GM21576 (cell line): ENCODE results near the gene COL4A5.
"Not testable (repeated sequence)": the region's sequence is repeated elsewhere in the genome, so short reads cannot be mapped to it uniquely, and the experiment has no call there.

ENCODE experiments used
- ATAC-seq: cut with Tn5 transposase; IDR thresholded peaks from one replicate; pipeline ENCODE4 v1.9.1; 2021; ENCODE audit warnings: mild to moderate bottlenecking, moderate library complexity; ENCODE audit not compliant: unreplicated experiment

The COL4A5 gene

GRCh38 chrX:108439426-108439942 is at the start of gene COL4A5:
TSS of gene COL4A5 (plus strand) at chrX:108439838. CDS start at chrX:108440126, 288 bp downstream.
- ATAC-seq = no peak

DNA sequence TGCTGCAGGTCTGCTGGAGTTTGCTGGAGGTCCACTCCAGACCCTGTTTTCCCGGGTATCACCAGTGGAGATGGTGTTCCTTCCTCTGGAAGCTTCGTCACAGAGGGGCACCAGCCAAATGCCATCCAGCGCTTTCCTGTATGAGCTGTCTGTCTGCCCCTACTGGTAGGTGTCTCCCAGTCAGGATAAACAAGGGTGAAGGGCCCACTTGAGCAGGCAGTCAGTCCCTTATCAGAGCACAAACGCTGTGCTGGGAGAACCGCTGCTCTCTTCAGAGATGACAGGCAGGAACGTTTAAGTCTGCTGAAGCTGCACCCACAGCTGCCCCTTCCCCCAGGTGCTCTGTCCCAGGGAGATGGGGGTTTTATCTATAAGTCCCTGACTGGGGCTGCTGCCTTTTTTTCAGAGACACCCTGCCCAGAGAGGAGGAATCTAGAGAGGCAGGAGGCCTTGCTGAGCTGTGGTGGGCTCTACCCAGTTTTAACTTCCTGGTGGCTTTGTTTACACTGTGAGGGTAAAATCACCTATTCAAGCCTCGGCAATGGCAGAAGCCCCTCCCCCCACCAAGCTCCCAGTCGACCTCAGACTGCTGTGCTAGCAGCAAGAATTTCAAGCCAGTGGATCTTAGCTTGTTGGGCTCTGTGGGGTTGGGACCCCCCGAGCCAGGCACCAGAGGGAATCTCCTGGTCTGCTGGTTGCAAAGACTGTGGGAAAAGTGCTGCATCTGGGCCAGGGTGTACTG is 48.5 kb upstream of the COL4A5 start:
- not testable (repeated sequence) for ATAC-seq

DNA sequence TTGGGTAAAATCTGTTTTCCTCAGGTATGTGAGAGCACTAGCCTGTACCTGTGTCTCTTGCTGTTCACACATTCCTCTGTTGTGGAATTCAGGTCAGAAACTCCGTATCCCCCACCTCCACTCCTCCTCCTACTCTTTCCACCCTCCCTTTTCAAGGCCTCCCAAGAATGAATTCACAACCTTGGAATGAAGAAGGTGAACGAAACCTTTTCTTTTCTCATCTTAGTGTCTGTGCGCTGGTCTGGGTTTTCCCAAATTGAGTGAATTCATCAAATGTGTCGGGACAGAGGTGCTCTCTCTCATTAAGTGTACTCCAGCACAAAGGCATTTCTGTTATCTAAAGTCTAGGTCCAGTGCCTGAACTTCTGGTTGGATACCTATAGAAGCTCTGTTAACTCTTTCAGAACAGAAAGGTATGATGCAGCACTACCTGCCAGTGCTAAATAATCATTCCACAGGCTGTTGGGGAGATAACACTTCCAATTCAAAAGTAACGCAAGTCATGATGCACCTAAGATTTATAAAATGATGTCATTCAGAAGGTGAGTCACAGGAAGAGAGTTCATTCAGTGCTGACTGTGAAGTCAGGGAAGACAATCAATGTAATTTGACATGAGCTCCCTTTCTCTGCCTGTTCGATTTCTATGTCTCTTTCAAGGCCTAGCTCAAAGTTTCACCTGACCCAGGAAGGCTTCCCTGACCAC is 43.3 kb upstream of the COL4A5 start:
- no peak for ATAC-seq

DNA sequence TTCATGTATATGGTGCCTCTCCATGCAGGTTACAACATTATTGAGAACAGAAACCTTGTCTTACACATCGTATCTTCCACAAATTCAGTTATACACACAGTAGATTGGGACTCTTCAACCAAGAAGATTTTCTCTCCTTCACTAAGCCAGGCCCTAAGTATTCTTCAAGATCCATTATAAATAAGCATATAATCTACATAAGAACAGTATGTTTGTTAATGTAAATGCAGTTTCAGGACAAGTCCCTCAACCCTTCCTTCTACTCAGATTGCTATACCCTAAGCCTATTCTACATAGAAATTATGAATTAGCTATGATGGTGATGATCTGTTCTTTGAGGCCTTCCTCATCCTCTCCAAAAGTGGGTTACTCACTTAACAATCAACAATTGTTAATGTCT is 42.7 kb upstream of the COL4A5 start:
- no peak for ATAC-seq

- ATAC-seq = no peak
Observed at GRCh38 chrX:108397627-108398391, 41.8 kb upstream of the COL4A5 start.

DNA sequence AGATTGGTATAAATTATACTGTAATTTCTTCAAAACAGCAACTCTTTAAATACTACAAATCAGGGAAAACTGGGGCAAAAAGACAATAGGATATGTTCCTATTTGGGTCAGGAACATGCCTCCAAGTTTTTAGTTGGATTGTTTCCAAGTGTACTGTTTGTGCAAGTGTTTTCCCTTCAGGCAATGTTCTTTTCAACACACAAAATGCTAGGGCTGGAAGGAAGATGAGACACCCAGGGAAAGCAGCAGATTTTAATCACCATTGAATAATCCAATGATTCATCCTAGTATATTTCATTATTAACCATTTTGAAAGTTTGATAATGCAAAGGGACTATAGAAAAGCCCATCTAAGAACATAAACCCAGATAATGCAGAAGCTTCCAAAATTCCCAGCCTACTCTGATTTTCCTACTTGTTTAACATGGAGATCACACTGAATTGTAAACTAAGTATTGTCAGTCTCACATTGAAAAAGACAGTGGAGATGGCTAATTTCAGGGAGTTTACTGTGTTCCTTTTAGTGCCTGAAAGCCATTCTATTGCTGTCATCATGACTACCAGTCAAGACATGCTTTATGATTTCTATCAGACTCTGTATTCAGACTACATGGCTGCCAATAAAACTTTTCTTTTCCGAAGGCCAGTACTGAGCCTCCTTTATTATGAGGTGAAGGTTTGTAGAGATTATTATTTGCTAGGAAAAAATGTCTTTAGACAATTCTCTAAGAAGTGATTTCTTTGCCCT is 40.0 kb upstream of the COL4A5 start:
- ATAC-seq = no peak

GRCh38 chrX:108412783-108413182 is 26.9 kb upstream of the COL4A5 start:
- no peak for ATAC-seq

DNA sequence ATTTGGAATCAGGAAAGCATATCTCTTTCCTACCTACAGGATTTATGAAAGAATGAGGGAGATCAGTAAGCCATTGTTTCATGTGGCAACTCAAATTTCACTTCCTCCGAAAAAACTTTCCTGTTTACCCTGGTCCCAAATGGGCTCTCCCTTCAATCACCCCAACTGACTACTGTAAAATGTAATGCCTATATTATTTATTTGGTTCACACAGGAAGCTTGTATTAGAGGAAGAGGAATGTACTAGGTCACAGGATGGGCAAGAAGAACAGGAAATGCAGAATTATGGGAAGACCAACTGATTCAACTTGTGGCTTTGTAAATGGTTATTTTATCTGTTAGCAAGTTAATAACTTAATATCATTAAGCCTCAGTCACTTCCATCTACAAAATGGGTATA is 24.5 kb upstream of the COL4A5 start:
- ATAC-seq = no peak

GRCh38 chrX:108415891-108416290 is 23.7 kb upstream of the COL4A5 start:
- no peak for ATAC-seq

DNA sequence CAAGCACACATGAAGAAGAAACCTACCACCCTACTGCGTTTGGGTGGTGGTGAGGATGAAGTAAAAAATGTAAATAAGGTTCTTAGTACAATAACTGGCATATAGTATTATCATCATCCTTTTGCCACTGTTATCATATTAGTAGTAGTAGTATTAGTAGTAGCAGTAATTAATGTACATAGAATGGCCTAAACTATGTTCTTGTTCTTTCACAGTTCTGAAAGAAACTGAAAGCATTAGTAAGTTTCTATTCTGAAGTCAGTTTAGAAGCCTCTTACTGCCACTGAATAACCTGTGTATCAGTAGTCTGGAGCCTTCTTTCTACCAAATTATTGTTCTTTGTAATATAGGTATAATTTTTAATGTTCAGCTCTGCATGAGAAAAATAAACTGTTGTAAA is 22.4 kb upstream of the COL4A5 start:
- ATAC-seq = no peak

- no peak for ATAC-seq
Observed at GRCh38 chrX:108419401-108419800, 20.2 kb upstream of the COL4A5 start.

DNA sequence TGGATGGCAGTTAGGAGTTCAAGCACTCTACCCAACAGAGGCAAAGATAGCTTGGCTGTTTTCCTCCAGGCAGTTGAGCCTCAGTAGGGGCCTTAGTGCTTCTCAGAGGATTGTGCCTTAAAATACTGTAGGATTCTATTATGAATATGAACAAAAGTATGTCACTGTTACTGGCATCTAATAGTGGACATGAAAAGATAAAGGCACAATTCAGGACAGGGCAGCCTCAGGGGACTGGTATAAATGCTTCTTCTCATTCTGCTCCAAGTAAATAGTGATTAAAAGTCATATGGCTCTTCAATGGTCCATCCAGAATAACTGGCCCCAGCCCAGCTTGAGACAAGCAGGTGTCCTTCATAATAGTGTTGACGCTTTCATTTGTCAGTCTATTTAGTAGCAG is 19.2 kb upstream of the COL4A5 start:
- no peak for ATAC-seq

GRCh38 chrX:108426262-108426661 is 13.4 kb upstream of the COL4A5 start:
- ATAC-seq = no peak

GRCh38 chrX:108435261-108435660 is 4.4 kb upstream of the COL4A5 start:
- ATAC-seq = no peak

- no peak for ATAC-seq
Observed at GRCh38 chrX:108437349-108438109, 2.1 kb upstream of the COL4A5 start.

DNA sequence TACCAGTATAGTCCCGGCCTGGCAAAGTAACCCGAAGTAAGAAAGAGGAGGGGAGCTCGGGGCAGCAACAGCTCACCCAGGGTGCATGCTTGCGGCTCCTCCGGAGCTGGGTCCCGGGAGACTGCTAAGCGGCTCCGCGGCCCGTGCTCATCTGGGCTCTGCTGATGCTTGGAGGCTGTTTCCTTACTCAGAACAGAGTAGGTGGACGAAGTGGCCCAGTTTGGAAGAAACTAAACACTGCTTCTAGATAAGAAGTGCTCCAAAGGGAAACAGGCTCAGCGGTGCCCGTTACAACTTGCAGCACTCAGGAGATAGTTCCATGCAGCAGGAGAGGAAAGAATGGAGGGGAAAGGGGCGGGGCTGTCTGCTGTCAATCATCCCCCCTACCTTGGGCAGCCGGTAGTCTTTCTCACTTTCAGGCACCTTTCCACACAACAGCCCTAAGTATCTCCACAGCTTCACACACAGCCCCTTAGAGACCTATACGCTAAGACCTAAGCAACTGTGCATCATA is 1.5 kb upstream of the COL4A5 start, which contains the start of gene COL4A6:
Gene COL4A6 (minus strand): TSS at position 313 of the 514 bp plus-strand sequence. CDS start 226 bp downstream, at position 87.
- ATAC-seq = no peak

GRCh38 chrX:108439961-108440696 is 491 bp downstream of the COL4A5 start:
- ATAC-seq = no peak

DNA sequence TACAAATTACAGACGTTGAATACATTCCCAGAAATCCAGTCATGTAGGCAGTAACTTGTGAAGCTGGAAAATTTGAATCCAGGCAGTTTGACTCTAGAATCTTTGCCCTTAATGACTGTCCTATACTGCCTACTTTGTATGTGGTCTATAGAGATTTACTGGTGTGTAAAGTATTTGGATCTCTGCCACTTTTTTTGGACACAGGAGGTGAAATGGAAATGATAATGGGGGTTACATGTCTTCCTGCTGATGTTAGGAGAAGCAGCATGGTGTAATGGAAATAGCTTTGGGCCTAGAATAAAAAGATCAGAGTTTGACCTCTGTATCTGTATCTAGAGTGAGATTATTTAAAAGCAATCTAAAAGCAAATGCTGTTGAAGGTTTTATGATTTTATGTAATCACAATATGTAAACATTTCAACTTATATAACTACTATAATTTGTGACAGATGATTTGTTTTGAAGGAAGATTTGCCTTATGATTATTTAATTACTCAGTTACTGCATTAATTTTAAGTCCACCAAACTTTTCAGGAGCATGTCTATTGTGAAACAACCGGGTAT is 3.3 kb downstream of the COL4A5 start:
- no peak for ATAC-seq

GRCh38 chrX:108447303-108447702 is 7.7 kb downstream of the COL4A5 start:
- no peak for ATAC-seq
